ENCODE results near the gene SEMA4D.

GRCh38 chr9:89437772-89438171 lies 60.1 kb downstream of the SEMA4D start:
- TF ChIP-seq POLR2AphosphoS5 (IDR thresholded peaks at IDR 0.05) (no peak), EP300 (IDR thresholded peaks at IDR 0.05) (no peak), CTCF (IDR thresholded peaks at IDR 0.05) (no peak)
